GM11168 (cell line): ENCODE results near the gene PLXND1.

Source experiments
- in situ Hi-C: fragments of 300-500 bp; cut with MboI; formaldehyde crosslinking; loops from one replicate; pipeline ENCODE4 v1.12.0; 2022; ENCODE audit warnings: low sequenced_read_pairs; ENCODE audit not compliant: unreplicated experiment

Gene PLXND1

GRCh38 chr3:129603991-129604749 is 2.3 kb downstream of the PLXND1 start:
- in situ Hi-C loops = no loop called here

- in situ Hi-C loops = no loop called here
These were observed 2.9 kb downstream of the PLXND1 start for GRCh38 chr3:129603561-129603942.

DNA sequence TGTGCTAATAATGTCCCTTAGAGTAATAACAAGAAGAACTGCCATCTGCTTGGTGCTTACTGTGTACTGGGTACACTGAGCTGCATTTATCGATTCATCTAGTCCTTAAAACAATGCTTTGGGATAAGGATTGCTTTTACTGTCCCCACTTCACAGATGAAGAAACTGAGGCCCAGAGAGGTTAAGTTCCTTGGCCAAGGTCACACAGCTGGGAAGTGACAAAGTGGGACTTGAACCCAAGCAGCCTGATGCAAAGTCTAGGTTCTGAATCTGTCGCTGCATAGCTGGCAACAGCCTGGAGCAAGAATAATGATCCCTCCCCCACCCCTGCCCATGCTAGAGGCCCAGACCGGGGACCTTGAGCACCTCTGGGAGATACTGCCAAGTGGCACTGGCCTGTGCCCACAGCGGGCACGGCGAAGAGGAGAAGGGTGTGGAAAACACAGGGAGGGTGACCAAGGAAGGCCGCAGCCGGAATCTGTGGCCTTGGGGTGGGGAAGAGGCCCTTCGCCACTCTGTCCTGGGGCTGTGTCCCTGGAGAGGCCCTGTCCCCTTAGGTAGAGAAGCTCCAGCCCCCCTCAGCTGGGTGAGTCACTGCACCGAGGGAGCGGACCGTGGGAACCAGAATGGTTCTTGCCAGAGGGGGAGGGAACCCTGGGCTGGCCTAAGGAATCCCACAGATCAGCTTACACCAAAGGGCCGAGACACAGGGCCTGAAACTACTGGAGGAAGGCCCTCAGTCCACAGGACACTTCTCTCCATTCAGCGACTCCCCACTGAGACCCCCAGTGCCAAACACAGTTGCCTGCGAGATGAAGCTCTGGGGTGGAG is 3.5 kb downstream of the PLXND1 start:
- in situ Hi-C loops = no loop called here

GRCh38 chr3:129602309-129602708 is 4.2 kb downstream of the PLXND1 start:
- in situ Hi-C loops = no loop called here

- in situ Hi-C loops = no loop called here
These were observed 4.8 kb downstream of the PLXND1 start for GRCh38 chr3:129601713-129602112.

DNA sequence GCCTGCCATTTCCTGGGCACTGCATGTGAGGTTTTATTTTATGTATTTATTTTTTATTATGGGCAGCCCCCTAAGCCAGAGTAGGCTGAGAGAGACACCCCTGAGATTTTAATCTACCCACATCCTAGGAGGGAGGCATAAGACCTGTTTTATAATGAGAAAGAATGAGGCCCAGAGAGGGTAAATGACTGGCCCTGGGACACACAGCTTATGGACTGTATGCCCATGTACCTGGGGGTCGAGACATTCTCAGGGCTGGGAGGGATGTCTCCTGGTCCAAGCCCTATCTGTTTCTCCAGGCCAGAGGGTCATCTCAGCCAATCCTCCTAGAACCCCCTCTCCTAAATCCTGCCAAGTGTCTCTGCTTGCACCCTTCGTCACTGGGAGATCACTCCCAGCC is 6.1 kb downstream of the PLXND1 start:
- in situ Hi-C loops = no loop called here

DNA sequence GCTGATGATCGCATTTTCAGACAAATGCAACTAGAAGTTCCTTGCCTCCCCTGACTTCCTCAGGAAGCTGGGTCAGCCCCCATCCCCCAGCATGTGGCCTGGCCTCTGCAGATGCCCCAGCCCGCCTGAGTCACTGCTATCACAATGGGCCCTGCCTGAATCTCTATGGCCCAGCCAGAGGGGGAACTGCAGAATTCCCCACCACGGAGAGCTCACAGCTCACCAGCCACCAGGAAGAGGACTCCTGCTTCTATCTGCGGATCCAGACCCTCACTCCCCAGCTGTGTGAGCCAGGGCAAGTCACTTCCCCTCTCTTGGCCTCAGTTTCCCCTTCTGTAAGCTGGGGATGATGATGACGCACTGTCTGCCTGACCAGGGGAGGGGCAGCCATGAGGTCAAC is 6.9 kb downstream of the PLXND1 start:
- in situ Hi-C loops = no loop called here

- in situ Hi-C loops = no loop called here
These were observed 7.4 kb downstream of the PLXND1 start for GRCh38 chr3:129599073-129599472.

GRCh38 chr3:129598484-129598883 is 8.0 kb downstream of the PLXND1 start:
- in situ Hi-C loops = no loop called here

DNA sequence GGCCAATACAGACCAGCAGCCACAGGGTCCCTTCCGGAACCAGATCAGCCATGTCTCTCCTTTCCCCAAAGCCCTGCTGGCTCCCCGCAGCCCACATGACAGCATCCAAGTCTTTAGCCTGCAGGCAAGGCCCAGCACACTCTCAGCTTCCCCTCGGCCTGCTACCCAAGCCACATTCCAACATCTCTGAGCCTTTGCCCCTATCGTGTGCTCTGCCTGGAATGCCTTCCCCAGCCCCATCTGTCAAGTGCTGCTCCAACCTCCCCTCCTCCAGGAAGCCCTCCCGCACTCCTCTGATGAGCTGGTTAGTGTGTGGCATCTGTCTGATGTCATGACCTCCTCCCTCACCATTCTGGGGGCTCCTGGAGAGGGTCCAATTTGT is 8.5 kb downstream of the PLXND1 start:
- in situ Hi-C loops = no loop called here

DNA sequence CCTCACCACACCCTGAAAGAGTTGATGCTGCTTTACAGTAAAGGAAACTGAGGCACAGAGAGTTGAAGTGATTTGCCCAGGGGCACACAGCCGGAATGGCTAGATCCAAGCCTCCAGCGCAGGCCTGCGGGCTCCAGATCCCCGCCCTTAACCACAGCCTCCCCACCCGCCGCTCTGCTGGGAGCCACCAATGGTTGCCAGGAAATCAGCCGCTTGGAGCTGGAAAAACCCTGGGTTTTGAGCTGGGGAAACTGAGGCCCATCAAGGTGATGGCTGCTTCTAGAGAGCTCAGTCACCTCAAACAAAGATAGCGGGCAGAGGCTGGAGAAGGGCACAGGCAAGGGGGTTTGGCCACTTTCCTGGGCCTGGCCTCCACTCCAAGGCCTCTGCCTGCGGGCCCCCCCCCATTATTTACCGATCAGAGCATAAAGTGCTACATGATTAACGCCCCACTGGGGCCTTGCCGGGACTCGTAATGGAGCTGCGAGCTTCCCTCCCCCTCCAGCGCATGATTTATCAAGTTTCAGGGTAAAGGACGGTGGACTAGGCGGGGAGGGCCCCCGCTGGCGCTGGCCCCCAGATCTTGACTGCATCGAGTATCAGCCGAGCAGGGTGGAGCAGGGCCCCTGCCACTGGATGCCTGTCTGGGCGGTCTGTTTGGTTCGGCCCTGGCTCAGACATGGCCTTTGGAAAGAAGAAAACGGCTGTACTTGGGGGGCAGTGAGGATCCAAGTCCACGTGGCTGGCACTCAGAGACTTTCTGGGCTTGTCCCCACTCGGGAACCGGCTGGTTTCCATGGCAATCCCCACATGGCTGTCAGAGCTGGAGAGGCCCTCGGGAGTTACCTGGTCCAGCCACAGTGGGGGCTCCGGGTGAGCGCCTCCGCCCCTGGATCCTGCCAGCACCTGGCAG is 9.1 kb downstream of the PLXND1 start:
- in situ Hi-C loops = no loop called here

- in situ Hi-C loops = no loop called here
These were observed 10.0 kb downstream of the PLXND1 start for GRCh38 chr3:129596194-129597086.

- in situ Hi-C loops = no loop called here
These were observed 10.8 kb downstream of the PLXND1 start for GRCh38 chr3:129595544-129596193.

DNA sequence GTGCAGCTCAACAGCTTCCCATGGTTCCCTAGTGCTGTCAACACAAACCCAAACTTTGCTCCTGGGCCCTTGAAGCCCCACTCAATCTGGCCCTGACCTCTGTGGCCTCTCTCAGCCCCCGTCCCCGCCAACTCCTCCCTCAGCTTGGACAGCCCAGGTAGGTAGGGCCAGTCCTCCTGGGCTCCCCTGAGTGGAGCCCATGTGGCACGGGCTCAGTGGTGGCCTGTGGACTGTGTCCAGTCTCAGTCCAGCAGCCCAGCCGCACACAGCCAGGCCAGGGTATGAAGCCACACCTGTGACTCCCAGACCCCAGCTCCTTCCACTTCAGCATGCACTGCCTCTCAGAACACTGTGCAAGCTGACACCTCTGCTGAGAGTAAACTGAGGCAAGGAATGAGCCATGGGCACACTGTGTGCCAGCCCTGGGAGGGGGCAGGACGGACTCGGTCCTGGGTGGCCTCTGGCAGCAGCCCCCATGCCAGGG is 11.5 kb downstream of the PLXND1 start:
- in situ Hi-C loops = no loop called here

- in situ Hi-C loops = no loop called here
These were observed 12.1 kb downstream of the PLXND1 start for GRCh38 chr3:129594409-129594808.

DNA sequence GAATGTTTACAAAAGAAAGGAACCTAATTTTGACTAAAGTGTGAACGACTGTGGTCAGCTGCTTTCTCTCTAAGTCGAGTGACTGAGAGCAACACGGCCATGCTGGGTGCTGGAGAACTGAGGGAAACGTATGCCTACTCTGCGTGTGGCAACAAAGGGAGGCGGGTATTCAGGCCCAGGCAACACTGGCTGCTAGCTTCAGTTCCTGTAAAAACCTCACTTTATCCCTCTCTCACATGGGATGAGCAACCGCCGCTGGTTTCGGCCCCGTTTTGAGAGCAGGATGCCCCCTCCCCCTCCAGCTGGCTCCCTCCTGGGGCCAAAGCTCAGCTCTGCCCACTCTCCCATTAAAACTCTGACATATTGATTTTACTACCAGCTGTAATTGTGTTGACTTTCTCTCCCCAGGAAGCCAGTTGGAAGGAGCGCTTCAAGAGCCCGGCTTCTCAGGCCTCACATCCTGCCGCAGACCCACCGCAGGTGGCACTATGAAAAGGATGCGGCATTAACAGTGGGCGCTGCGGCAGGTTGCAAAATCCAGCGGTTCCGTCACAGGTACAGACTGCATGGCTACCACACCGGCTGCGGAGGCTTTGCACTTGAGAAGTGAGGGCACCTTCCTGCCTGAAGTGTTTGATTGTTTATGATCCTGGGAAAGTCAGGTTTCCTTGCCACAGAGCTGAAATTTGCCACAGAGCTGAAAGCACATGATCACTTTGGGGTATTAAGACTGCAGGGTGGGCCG is 12.7 kb downstream of the PLXND1 start:
- in situ Hi-C loops = no loop called here

DNA sequence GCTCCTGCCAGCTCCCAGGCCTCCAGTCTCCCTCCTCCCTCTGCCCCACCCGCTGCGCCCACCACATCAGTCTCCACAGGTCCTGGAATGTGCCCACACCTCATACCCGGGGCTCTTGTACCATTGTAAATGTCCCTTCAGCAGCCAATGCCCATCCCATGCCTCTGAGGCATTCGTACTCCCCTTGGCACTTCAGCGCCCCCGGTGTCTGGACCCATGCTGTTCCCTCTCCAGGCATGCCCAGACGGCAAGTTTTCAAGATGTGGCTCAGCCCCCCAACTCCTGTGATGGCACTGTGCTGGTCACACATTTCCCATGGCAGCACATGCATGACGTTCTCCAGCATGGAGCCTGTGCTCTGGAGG is 13.3 kb downstream of the PLXND1 start:
- in situ Hi-C loops = no loop called here

DNA sequence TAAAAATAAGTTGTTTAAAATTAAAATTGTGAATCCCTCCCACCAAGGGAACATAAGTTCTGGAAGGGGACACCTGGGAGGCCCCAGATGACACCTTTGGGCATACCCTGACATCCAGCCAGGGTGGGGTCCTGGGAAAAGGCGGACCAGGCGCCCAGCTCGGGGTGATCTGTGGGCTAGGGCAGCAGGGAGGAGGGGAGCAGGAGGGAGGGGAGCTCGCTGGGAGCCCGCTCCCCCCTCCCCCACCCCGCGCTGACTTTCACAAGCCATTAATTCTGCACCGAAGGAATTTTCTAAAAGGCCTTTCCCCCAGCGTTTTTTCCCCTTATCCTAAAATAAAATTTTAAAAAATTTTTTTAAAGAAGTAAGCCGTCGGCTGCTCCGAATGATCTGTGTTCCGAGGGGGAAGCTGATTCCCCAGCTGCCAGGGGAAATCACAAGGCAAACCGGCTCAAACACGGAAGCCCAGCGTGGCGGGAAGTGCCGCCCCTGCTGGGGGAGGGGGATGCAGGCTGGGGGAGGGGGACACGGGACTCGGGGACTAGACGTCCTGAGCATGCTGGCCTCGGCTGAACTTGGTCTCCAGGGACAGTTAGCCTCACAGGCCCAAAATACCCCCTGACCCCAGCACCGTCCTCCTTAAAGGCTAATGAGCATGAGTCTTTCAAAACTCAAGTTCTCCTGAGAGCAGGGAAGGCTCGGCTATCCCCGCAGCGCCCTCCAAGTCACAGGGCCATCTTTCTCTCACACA is 13.9 kb downstream of the PLXND1 start:
- in situ Hi-C loops = no loop called here
